ENCODE measurements around the gene LRPAP1.

The LRPAP1 gene

DNA sequence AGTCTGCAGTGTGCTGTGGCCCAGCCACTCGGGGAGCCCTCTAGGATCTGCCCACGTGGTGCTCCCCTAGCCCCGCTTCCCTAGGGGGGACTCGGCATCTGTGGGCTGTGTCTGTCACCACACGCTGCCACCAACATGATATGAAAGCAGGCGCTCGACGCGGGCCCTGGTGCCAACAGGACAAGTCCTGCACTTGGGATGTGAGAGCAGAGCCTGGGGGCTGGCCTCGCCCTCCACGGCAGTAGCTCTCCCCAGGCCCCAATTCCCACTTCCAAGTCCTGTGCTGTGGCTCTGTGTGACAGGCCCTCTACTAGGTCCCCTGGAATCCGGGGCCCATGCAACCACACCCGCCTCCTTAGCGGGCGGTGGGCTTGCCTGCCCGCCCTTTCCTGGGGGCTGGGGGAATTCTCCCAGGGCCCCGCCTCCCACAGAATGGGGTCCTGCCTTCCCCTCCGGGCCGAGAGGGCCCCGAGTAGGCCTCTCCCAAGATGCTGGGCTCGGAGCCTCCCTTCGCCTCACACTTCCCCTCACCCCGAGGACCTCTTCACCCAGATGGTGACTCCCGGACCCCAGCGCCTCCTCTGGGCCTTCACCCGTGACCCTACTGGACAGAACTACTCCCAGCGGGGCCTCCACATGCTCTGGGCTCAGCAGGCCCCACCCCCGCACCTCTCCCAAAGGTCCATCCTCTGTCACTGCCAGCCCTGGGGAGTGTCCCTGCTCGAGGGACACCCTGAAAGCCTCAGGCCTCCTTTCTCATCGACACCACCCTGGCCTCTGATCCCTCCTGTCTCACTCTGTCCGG, 11.2 kb downstream of the LRPAP1 start:
- TF ChIP-seq ZNF571 (tag by site-specific recombination; IDR thresholded peaks at IDR 0.05) (no peak), ZNF626 (tag by site-specific recombination; IDR thresholded peaks at IDR 0.05) (no peak), ZNF140 (tag by site-specific recombination; IDR thresholded peaks at IDR 0.05) (no peak)
- TF ChIP-seq, protein P1, sequence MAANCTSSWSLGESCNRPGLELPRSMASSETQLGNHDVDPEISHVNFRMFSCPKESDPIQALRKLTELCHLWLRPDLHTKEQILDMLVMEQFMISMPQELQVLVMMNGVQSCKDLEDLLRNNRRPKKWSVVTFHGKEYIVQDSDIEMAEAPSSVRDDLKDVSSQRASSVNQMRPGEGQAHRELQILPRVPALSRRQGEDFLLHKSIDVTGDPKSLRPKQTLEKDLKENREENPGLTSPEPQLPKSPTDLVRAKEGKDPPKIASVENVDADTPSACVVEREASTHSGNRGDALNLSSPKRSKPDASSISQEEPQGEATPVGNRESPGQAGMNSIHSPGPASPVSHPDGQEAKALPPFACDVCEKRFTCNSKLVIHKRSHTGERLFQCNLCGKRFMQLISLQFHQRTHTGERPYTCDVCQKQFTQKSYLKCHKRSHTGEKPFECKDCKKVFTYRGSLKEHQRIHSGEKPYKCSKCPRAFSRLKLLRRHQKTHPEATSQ (tag by site-specific recombination; IDR thresholded peaks at IDR 0.05): no peak
- Histone ChIP-seq H3K4me1 (ENCODE audit: control insufficient read depth, insufficient read depth, low read length) (no peaks in the 10 kb centered on the region), H3K36me3 (ENCODE audit: control insufficient read depth in 2 of 2, insufficient read depth in 1 of 2, low read length in 2 of 2) (peaks cover 0 to 95% of the 10 kb centered on the region in 2 experiments; a peak in 1 of 3 replicates), H3K9me3 (ENCODE audit: control insufficient read depth, insufficient read depth, low read depth, low read length) (no peaks in the 10 kb centered on the region), H3K27ac (ENCODE audit: extremely low read depth, low read depth, low read length) (no peak overlapping the region), H3K4me3 (ENCODE audit: low read depth, low read length) (no peak overlapping the region)
- CTCF ChIA-PET: no interaction called here
- POLR2A ChIA-PET: no interaction called here

DNA sequence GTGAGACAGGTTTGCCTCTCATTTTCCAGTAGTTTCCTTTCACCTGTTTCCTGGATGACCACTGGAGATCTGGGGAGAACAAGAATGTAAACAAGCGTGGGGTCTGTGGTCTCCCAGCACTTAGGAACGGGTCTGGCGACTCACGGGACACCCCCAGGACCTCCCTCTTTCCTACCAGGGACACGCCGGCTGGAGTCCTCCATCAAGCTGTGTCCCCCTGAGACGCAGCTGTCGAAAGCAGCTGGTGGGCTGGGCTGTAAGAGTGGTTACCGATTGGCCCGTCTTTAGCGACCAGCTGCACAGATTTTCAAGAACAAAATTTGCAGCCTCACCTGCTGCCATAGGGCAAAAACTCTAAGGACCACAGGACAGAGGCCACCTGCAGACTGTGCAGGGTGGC, 11.9 kb downstream of the LRPAP1 start:
- Histone ChIP-seq H3K36me3 (ENCODE audit: control insufficient read depth in 2 of 2, insufficient read depth in 1 of 2, low read length in 2 of 2) (peaks cover 0 to 95% of the 10 kb centered on the region in 2 experiments; a peak in 1 of 3 replicates), H3K4me3 (ENCODE audit: low read depth, low read length) (no peak overlapping the region), H3K4me1 (ENCODE audit: control insufficient read depth, insufficient read depth, low read length) (no peaks in the 10 kb centered on the region), H3K9me3 (ENCODE audit: control insufficient read depth, insufficient read depth, low read depth, low read length) (no peaks in the 10 kb centered on the region), H3K27ac (ENCODE audit: extremely low read depth, low read depth, low read length) (no peak overlapping the region)
- POLR2A ChIA-PET: no interaction called here
- CTCF ChIA-PET: no interaction called here
- TF ChIP-seq, protein P2, sequence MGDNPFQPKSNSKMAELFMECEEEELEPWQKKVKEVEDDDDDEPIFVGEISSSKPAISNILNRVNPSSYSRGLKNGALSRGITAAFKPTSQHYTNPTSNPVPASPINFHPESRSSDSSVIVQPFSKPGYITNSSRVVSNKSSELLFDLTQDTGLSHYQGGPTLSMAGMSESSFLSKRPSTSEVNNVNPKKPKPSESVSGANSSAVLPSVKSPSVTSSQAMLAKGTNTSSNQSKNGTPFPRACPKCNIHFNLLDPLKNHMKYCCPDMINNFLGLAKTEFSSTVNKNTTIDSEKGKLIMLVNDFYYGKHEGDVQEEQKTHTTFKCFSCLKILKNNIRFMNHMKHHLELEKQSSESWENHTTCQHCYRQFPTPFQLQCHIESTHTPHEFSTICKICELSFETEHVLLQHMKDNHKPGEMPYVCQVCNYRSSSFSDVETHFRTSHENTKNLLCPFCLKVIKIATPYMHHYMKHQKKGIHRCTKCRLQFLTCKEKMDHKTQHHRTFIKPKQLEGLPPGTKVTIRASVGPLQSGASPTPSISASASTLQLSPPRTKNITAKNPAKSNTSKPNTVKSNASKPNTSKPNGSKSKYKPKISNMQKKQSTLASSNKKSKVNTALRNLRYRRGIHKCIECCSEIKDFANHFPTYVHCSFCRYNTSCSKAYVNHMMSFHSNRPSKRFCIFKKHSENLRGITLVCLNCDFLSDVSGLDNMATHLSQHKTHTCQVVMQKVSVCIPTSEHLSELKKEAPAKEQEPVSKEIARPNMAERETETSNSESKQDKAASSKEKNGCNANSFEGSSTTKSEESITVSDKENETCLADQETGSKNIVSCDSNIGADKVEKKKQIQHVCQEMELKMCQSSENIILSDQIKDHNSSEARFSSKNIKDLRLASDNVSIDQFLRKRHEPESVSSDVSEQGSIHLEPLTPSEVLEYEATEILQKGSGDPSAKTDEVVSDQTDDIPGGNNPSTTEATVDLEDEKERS (tag by site-specific recombination; IDR thresholded peaks at IDR 0.05): no peak
- TF ChIP-seq, protein P3, sequence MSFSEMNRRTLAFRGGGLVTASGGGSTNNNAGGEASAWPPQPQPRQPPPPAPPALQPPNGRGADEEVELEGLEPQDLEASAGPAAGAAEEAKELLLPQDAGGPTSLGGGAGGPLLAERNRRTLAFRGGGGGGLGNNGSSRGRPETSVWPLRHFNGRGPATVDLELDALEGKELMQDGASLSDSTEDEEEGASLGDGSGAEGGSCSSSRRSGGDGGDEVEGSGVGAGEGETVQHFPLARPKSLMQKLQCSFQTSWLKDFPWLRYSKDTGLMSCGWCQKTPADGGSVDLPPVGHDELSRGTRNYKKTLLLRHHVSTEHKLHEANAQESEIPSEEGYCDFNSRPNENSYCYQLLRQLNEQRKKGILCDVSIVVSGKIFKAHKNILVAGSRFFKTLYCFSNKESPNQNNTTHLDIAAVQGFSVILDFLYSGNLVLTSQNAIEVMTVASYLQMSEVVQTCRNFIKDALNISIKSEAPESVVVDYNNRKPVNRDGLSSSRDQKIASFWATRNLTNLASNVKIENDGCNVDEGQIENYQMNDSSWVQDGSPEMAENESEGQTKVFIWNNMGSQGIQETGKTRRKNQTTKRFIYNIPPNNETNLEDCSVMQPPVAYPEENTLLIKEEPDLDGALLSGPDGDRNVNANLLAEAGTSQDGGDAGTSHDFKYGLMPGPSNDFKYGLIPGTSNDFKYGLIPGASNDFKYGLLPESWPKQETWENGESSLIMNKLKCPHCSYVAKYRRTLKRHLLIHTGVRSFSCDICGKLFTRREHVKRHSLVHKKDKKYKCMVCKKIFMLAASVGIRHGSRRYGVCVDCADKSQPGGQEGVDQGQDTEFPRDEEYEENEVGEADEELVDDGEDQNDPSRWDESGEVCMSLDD (tag by site-specific recombination; IDR thresholded peaks at IDR 0.05): no peak

DNA sequence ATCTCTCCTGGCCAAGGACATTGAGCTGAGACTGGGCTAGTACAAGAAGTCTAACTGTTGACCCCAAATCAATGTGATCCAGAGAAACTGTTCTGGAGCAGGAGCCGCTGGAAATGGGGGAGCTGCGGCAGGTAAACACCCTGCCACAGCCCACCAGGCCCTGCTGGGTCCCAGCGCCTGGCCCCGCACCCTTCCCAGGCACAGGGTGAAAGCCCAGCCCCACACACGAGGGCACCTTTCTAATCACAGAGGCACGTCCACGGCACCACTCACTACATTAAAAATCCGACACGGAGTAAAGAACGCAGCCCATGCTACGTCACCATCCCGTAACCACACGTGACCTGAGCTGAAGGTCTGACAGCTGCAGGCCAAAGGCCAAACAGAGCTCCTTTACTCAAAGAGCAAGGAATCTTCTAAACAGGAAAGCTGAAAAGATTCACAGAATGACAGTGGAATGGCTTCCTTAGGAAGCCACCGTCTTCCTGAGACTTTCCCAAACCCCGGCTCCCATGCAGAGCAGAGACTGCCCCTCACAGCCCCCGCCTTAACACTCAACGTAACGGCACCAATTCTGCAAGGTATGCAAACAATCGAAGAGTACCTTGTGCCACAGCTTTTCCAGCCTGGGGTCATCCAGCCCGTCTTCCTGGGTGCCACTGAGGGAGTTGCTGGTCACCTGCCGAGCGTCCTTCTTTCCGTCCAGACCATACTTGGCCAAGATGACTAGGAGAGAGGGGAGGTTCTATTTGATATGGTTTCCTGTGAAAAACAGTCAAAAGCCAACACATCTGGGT, 12.6 kb downstream of the LRPAP1 start:
- ChIA-PET CTCF (no interaction called here), POLR2A (no interaction called here)
- TF ChIP-seq GLIS1 (tag by site-specific recombination; IDR thresholded peaks at IDR 0.05): no peak
- TF ChIP-seq, protein P4, sequence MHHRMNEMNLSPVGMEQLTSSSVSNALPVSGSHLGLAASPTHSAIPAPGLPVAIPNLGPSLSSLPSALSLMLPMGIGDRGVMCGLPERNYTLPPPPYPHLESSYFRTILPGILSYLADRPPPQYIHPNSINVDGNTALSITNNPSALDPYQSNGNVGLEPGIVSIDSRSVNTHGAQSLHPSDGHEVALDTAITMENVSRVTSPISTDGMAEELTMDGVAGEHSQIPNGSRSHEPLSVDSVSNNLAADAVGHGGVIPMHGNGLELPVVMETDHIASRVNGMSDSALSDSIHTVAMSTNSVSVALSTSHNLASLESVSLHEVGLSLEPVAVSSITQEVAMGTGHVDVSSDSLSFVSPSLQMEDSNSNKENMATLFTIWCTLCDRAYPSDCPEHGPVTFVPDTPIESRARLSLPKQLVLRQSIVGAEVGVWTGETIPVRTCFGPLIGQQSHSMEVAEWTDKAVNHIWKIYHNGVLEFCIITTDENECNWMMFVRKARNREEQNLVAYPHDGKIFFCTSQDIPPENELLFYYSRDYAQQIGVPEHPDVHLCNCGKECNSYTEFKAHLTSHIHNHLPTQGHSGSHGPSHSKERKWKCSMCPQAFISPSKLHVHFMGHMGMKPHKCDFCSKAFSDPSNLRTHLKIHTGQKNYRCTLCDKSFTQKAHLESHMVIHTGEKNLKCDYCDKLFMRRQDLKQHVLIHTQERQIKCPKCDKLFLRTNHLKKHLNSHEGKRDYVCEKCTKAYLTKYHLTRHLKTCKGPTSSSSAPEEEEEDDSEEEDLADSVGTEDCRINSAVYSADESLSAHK (tag by site-specific recombination; IDR thresholded peaks at IDR 0.05): no peak
- TF ChIP-seq ZFP3 (tag by site-specific recombination; IDR thresholded peaks at IDR 0.05; ENCODE audit: low read depth): no peak
- TF ChIP-seq ZNF629 (tag by site-specific recombination; IDR thresholded peaks at IDR 0.05): no peak
- TF ChIP-seq ZNF658 (tag by site-specific recombination; IDR thresholded peaks at IDR 0.05): no peak
- no peak for TF ChIP-seq ZNF426 (tag by site-specific recombination; IDR thresholded peaks at IDR 0.05)
- TF ChIP-seq ZNF416 (tag by site-specific recombination; IDR thresholded peaks at IDR 0.05): no peak
- TF ChIP-seq, protein P5, sequence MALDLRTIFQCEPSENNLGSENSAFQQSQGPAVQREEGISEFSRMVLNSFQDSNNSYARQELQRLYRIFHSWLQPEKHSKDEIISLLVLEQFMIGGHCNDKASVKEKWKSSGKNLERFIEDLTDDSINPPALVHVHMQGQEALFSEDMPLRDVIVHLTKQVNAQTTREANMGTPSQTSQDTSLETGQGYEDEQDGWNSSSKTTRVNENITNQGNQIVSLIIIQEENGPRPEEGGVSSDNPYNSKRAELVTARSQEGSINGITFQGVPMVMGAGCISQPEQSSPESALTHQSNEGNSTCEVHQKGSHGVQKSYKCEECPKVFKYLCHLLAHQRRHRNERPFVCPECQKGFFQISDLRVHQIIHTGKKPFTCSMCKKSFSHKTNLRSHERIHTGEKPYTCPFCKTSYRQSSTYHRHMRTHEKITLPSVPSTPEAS (tag by site-specific recombination; IDR thresholded peaks at IDR 0.05): no peak
- TF ChIP-seq ZNF391 (tag by site-specific recombination; IDR thresholded peaks at IDR 0.05; ENCODE audit: borderline replicate concordance, low read depth): no peak
- no peak for TF ChIP-seq ZNF214 (tag by site-specific recombination; IDR thresholded peaks at IDR 0.05; ENCODE audit: borderline replicate concordance)
- no peaks in the 10 kb centered on the region for H3K4me1 ChIP-seq (ENCODE audit: control insufficient read depth, insufficient read depth, low read length)
- H3K36me3 ChIP-seq (ENCODE audit: control insufficient read depth in 2 of 2, insufficient read depth in 1 of 2, low read length in 2 of 2): peaks cover 0 to 95% of the 10 kb centered on the region in 2 experiments; a peak in 1 of 3 replicates
- no peaks in the 10 kb centered on the region for H3K9me3 ChIP-seq (ENCODE audit: control insufficient read depth, insufficient read depth, low read depth, low read length)
- H3K4me3 ChIP-seq (ENCODE audit: low read depth, low read length): no peak overlapping the region
- no peak overlapping the region for H3K27ac ChIP-seq (ENCODE audit: extremely low read depth, low read depth, low read length)

Data from HEK293 (cell line).